ENCODE results near the gene NCKAP5.
"Not testable (repeated sequence)": the region's sequence is repeated elsewhere in the genome, so short reads cannot be mapped to it uniquely, and the experiment has no call there.

Gene NCKAP5

GRCh38 chr2:132731441-132731840 is 836.8 kb downstream of the NCKAP5 start:
- DNase-seq (ENCODE audit: extremely low spot score, insufficient read length, low read depth) (no peak), FAIRE-seq (no peak)

- FAIRE-seq (no peak), DNase-seq (ENCODE audit: extremely low spot score, insufficient read length, low read depth) (no peak)
Measured at GRCh38 chr2:132730611-132731010, 837.7 kb downstream of the NCKAP5 start.

- no peak for FAIRE-seq
- DNase-seq (ENCODE audit: extremely low spot score, insufficient read length, low read depth): no peak
Measured at GRCh38 chr2:132729522-132729921, 838.7 kb downstream of the NCKAP5 start.

- FAIRE-seq: no peak
- no peak for DNase-seq (ENCODE audit: extremely low spot score, insufficient read length, low read depth)
Measured at GRCh38 chr2:132726155-132726554, 842.1 kb downstream of the NCKAP5 start.

GRCh38 chr2:132725748-132726147 is 842.5 kb downstream of the NCKAP5 start:
- no peak for DNase-seq (ENCODE audit: extremely low spot score, insufficient read length, low read depth)
- no peak for FAIRE-seq

GRCh38 chr2:132725148-132725547 is 843.1 kb downstream of the NCKAP5 start:
- no peak for FAIRE-seq
- DNase-seq (ENCODE audit: extremely low spot score, insufficient read length, low read depth): no peak

GRCh38 chr2:132721938-132722337 is 846.3 kb downstream of the NCKAP5 start:
- no peak for DNase-seq (ENCODE audit: extremely low spot score, insufficient read length, low read depth)
- no peak for FAIRE-seq

GRCh38 chr2:132720393-132720792 is 847.9 kb downstream of the NCKAP5 start:
- no peak for DNase-seq (ENCODE audit: extremely low spot score, insufficient read length, low read depth)
- no peak for FAIRE-seq

GRCh38 chr2:132719480-132719879 is 848.8 kb downstream of the NCKAP5 start:
- FAIRE-seq: no peak
- DNase-seq (ENCODE audit: extremely low spot score, insufficient read length, low read depth): no peak

GRCh38 chr2:132716954-132717353 is 851.3 kb downstream of the NCKAP5 start:
- DNase-seq (ENCODE audit: extremely low spot score, insufficient read length, low read depth) (no peak), FAIRE-seq (no peak)

GRCh38 chr2:132715386-132716351 is 852.6 kb downstream of the NCKAP5 start:
- DNase-seq (ENCODE audit: extremely low spot score, insufficient read length, low read depth): peak; percentile 18
- peak; percentile 70 for FAIRE-seq

GRCh38 chr2:132703396-132703795 is 864.9 kb downstream of the NCKAP5 start:
- DNase-seq (ENCODE audit: extremely low spot score, insufficient read length, low read depth) (no peak), FAIRE-seq (no peak)

- FAIRE-seq (no peak), DNase-seq (ENCODE audit: extremely low spot score, insufficient read length, low read depth) (no peak)
Measured at GRCh38 chr2:132701810-132702209, 866.5 kb downstream of the NCKAP5 start.

GRCh38 chr2:132699802-132700201 is 868.5 kb downstream of the NCKAP5 start:
- FAIRE-seq; DNase-seq (ENCODE audit: extremely low spot score, insufficient read length, low read depth): not testable (repeated sequence)

GRCh38 chr2:132698347-132698746 is 869.9 kb downstream of the NCKAP5 start:
- not testable (repeated sequence) for FAIRE-seq; DNase-seq (ENCODE audit: extremely low spot score, insufficient read length, low read depth)

- FAIRE-seq (no peak), DNase-seq (ENCODE audit: extremely low spot score, insufficient read length, low read depth) (no peak)
Measured at GRCh38 chr2:132697556-132698205, 870.6 kb downstream of the NCKAP5 start.

GRCh38 chr2:132692816-132693215 is 875.4 kb downstream of the NCKAP5 start:
- DNase-seq (ENCODE audit: extremely low spot score, insufficient read length, low read depth) (no peak), FAIRE-seq (no peak)

GRCh38 chr2:132691556-132691955 is 876.7 kb downstream of the NCKAP5 start:
- no peak for DNase-seq (ENCODE audit: extremely low spot score, insufficient read length, low read depth)
- no peak for FAIRE-seq

- FAIRE-seq: no peak
- no peak for DNase-seq (ENCODE audit: extremely low spot score, insufficient read length, low read depth)
Measured at GRCh38 chr2:132690664-132691303, 877.5 kb downstream of the NCKAP5 start.

- FAIRE-seq: no peak
Measured at GRCh38 chr2:132681766-132682165, 886.5 kb downstream of the NCKAP5 start.

GRCh38 chr2:132680544-132680943 is 887.7 kb downstream of the NCKAP5 start:
- no peak for FAIRE-seq
- no peak for DNase-seq (ENCODE audit: extremely low spot score, insufficient read length, low read depth)

More at GRCh38 chr2:132681766-132682165, 886.5 kb downstream of the NCKAP5 start:
- no peak for DNase-seq (ENCODE audit: extremely low spot score, insufficient read length, low read depth)
